ENCODE data around the gene NPDC1.
"Not testable (repeated sequence)": the region's sequence is repeated elsewhere in the genome, so short reads cannot be mapped to it uniquely, and the experiment has no call there.

NPDC1 gene

GRCh38 chr9:137063311-137064026, 17.5 kb upstream of the NPDC1 start:
- H3K4me3 ChIP-seq (ENCODE audit: low read depth, low read length) = no peak overlapping the region
- TF ChIP-seq CTCF (conservative IDR thresholded peaks at IDR 0.05; ENCODE audit: low read depth, low read length) = no peak
- no peak for DNase-seq (ENCODE audit: low read depth)

- not testable (repeated sequence) for H3K4me3 ChIP-seq (ENCODE audit: low read depth, low read length); DNase-seq (ENCODE audit: low read depth)
Measured at GRCh38 chr9:137062798-137063197, 16.8 kb upstream of the NPDC1 start.

GRCh38 chr9:137062384-137062783, 16.4 kb upstream of the NPDC1 start:
- no peak for TF ChIP-seq CTCF (conservative IDR thresholded peaks at IDR 0.05; ENCODE audit: low read depth, low read length)
- H3K4me3 ChIP-seq (ENCODE audit: low read depth, low read length) = no peak overlapping the region
- DNase-seq (ENCODE audit: low read depth) = no peak

- DNase-seq (ENCODE audit: low read depth) = no peak
- no peak for TF ChIP-seq CTCF (conservative IDR thresholded peaks at IDR 0.05; ENCODE audit: low read depth, low read length)
- H3K4me3 ChIP-seq (ENCODE audit: low read depth, low read length) = no peak overlapping the region
Measured at GRCh38 chr9:137058521-137059234, 12.7 kb upstream of the NPDC1 start.

- no peak overlapping the region for H3K4me3 ChIP-seq (ENCODE audit: low read depth, low read length)
- TF ChIP-seq CTCF (conservative IDR thresholded peaks at IDR 0.05; ENCODE audit: low read depth, low read length) = no peak
- no peak for DNase-seq (ENCODE audit: low read depth)
Measured at GRCh38 chr9:137057545-137057944, 11.6 kb upstream of the NPDC1 start.

GRCh38 chr9:137056739-137057415, 10.9 kb upstream of the NPDC1 start:
- H3K4me3 ChIP-seq (ENCODE audit: low read depth, low read length) = no peak overlapping the region
- no peak for DNase-seq (ENCODE audit: low read depth)
- no peak for TF ChIP-seq CTCF (conservative IDR thresholded peaks at IDR 0.05; ENCODE audit: low read depth, low read length)
